BE2C (cell line): ENCODE measurements around the gene GLI3.

Experiments
- DNase-seq: peaks from one replicate; pipeline ENCODE4 v3.0.0-alpha.2; 2020
- H3K27me3 ChIP-seq: fragments of 250-450 bp; sonication (Bioruptor Pico); 2 replicates; pipeline ENCODE4 v1.5.1; 2020; ENCODE audit warnings: mild to moderate bottlenecking
- H3K36me3 ChIP-seq: fragments of 250-450 bp; sonication (Bioruptor Pico); 2 replicates; pipeline ENCODE4 v1.5.1; 2020; ENCODE audit warnings: mild to moderate bottlenecking
- H3K4me1 ChIP-seq: fragments of 250-450 bp; sonication (Bioruptor Pico); 2 replicates; pipeline ENCODE4 v1.5.1; 2020
- H3K4me3 ChIP-seq: 2 replicates; pipeline ENCODE4 v1.5.1; 2011; ENCODE audit warnings: low read depth, low read length
- H3K9me3 ChIP-seq: fragments of 250-450 bp; sonication (Bioruptor Pico); 2 replicates; pipeline ENCODE4 v1.5.1; 2020
- CTCF ChIP-seq: IDR thresholded peaks from 2 replicates; pipeline ENCODE4 v1.5.1; 2012; ENCODE audit warnings: mild to moderate bottlenecking, low read depth, low read length

GLI3 gene

GRCh38 chr7:42104694-42105093 is 132.3 kb downstream of the GLI3 start:
- Histone ChIP-seq H3K4me1 (no peaks in the 10 kb centered on the region), H3K36me3 (no peaks in the 10 kb centered on the region), H3K27me3 (no peaks in the 10 kb centered on the region), H3K9me3 (no peaks in the 10 kb centered on the region), H3K4me3 (no peak overlapping the region)
- DNase-seq: no peak
- no peak for TF ChIP-seq CTCF

GRCh38 chr7:42104231-42104630 is 132.8 kb downstream of the GLI3 start:
- no peaks in the 10 kb centered on the region for H3K9me3 ChIP-seq
- no peaks in the 10 kb centered on the region for H3K27me3 ChIP-seq
- H3K36me3 ChIP-seq: no peaks in the 10 kb centered on the region
- no peak for DNase-seq
- H3K4me1 ChIP-seq: no peaks in the 10 kb centered on the region
- TF ChIP-seq CTCF: no peak
- no peak overlapping the region for H3K4me3 ChIP-seq

- Histone ChIP-seq H3K27me3 (no peaks in the 10 kb centered on the region), H3K4me3 (no peak overlapping the region), H3K4me1 (no peaks in the 10 kb centered on the region), H3K36me3 (no peaks in the 10 kb centered on the region), H3K9me3 (no peaks in the 10 kb centered on the region)
- TF ChIP-seq CTCF: no peak
- DNase-seq: no peak
Observed at GRCh38 chr7:42103456-42103855, 133.6 kb downstream of the GLI3 start.

- no peaks in the 10 kb centered on the region for H3K36me3 ChIP-seq
- H3K4me1 ChIP-seq: no peaks in the 10 kb centered on the region
- DNase-seq: no peak
- no peaks in the 10 kb centered on the region for H3K27me3 ChIP-seq
- no peaks in the 10 kb centered on the region for H3K9me3 ChIP-seq
- H3K4me3 ChIP-seq: no peak overlapping the region
- no peak for TF ChIP-seq CTCF
Observed at GRCh38 chr7:42103020-42103419, 134.0 kb downstream of the GLI3 start.

- Histone ChIP-seq H3K36me3 (no peaks in the 10 kb centered on the region), H3K4me3 (no peak overlapping the region), H3K4me1 (no peaks in the 10 kb centered on the region), H3K27me3 (no peaks in the 10 kb centered on the region), H3K9me3 (no peaks in the 10 kb centered on the region)
- no peak for DNase-seq
- TF ChIP-seq CTCF: no peak
Observed at GRCh38 chr7:42102301-42102700, 134.7 kb downstream of the GLI3 start.

GRCh38 chr7:42100156-42100508 is 136.9 kb downstream of the GLI3 start:
- H3K4me1 ChIP-seq: no peaks in the 10 kb centered on the region
- no peak overlapping the region for H3K4me3 ChIP-seq
- no peaks in the 10 kb centered on the region for H3K9me3 ChIP-seq
- DNase-seq: no peak
- no peak for TF ChIP-seq CTCF
- no peaks in the 10 kb centered on the region for H3K27me3 ChIP-seq
- no peaks in the 10 kb centered on the region for H3K36me3 ChIP-seq
